Measurements from ENCODE around the gene SFTPD.

The SFTPD gene

GRCh38 chr10:79944428-79945395 lies 4.2 kb downstream of the SFTPD start:
- DNase-seq (ENCODE audit: low read depth in 1 of 2, low spot score in 1 of 2) = no peak

GRCh38 chr10:79943871-79944270 lies 5.0 kb downstream of the SFTPD start:
- no peak for DNase-seq (ENCODE audit: low read depth in 1 of 2, low spot score in 1 of 2)

- no peak for DNase-seq (ENCODE audit: low read depth in 1 of 2, low spot score in 1 of 2)
Measured at GRCh38 chr10:79942261-79943185, 6.4 kb downstream of the SFTPD start.

- DNase-seq (ENCODE audit: low read depth in 1 of 2, low spot score in 1 of 2) = no peak
Measured at GRCh38 chr10:79941585-79942210, 7.2 kb downstream of the SFTPD start.

GRCh38 chr10:79941146-79941545 lies 7.8 kb downstream of the SFTPD start:
- no peak for DNase-seq (ENCODE audit: low read depth in 1 of 2, low spot score in 1 of 2)

GRCh38 chr10:79940431-79940830 lies 8.5 kb downstream of the SFTPD start:
- no peak for DNase-seq (ENCODE audit: low read depth in 1 of 2, low spot score in 1 of 2)

GRCh38 chr10:79939969-79940368 lies 8.9 kb downstream of the SFTPD start:
- no peak for DNase-seq (ENCODE audit: low read depth in 1 of 2, low spot score in 1 of 2)

- no peak for DNase-seq (ENCODE audit: low read depth in 1 of 2, low spot score in 1 of 2)
Measured at GRCh38 chr10:79938728-79939406, 10.0 kb downstream of the SFTPD start.

GRCh38 chr10:79937701-79938151 lies 11.2 kb downstream of the SFTPD start:
- DNase-seq (ENCODE audit: low read depth in 1 of 2, low spot score in 1 of 2) = no peak

- DNase-seq (ENCODE audit: low read depth in 1 of 2, low spot score in 1 of 2) = no peak
Measured at GRCh38 chr10:79936625-79937615, 12.0 kb downstream of the SFTPD start.

GRCh38 chr10:79933961-79934360 lies 14.9 kb downstream of the SFTPD start:
- DNase-seq (ENCODE audit: low read depth in 1 of 2, low spot score in 1 of 2) = no peak

- DNase-seq (ENCODE audit: low read depth in 1 of 2, low spot score in 1 of 2) = no peak
Measured at GRCh38 chr10:79932841-79933379, 16.0 kb downstream of the SFTPD start.

- no peak for DNase-seq (ENCODE audit: low read depth in 1 of 2, low spot score in 1 of 2)
Measured at GRCh38 chr10:79932307-79932706, 16.6 kb downstream of the SFTPD start.

GRCh38 chr10:79930751-79931150 lies 18.2 kb downstream of the SFTPD start:
- no peak for DNase-seq (ENCODE audit: low read depth in 1 of 2, low spot score in 1 of 2)

GRCh38 chr10:79930267-79930666 lies 18.6 kb downstream of the SFTPD start:
- no peak for DNase-seq (ENCODE audit: low read depth in 1 of 2, low spot score in 1 of 2)

GRCh38 chr10:79929409-79929904 lies 19.4 kb downstream of the SFTPD start:
- peak; percentile 54 to 59 for DNase-seq (ENCODE audit: low read depth in 1 of 2, low spot score in 1 of 2)

- DNase-seq (ENCODE audit: low read depth in 1 of 2, low spot score in 1 of 2) = no peak
Measured at GRCh38 chr10:79928028-79928583, 20.8 kb downstream of the SFTPD start.

GRCh38 chr10:79927111-79927828 lies 21.6 kb downstream of the SFTPD start:
- no peak for DNase-seq (ENCODE audit: low read depth in 1 of 2, low spot score in 1 of 2)

Data from activated T-helper 1 cell treated with anti-CD3 and anti-CD28 coated beads, Interleukin-2, amount 50 U/mL, for 16 hours (primary cell).